Activated CD4-positive, alpha-beta T cell treated with anti-CD3 and anti-CD28 coated beads for 24 hours (primary cell): ENCODE measurements around the gene TSKS.

Experiments used
- DNase-seq, 2 donors: peaks; one replicate each; pipeline ENCODE4 v3.0.0-alpha.2; 2020; ENCODE audit warnings: low read depth in 2 of 2

TSKS gene

GRCh38 chr19:49795615-49796014 is 32.5 kb upstream of the TSKS start:
- DNase-seq: no peak

GRCh38 chr19:49793561-49793840 is 30.4 kb upstream of the TSKS start:
- DNase-seq: no peak

DNA sequence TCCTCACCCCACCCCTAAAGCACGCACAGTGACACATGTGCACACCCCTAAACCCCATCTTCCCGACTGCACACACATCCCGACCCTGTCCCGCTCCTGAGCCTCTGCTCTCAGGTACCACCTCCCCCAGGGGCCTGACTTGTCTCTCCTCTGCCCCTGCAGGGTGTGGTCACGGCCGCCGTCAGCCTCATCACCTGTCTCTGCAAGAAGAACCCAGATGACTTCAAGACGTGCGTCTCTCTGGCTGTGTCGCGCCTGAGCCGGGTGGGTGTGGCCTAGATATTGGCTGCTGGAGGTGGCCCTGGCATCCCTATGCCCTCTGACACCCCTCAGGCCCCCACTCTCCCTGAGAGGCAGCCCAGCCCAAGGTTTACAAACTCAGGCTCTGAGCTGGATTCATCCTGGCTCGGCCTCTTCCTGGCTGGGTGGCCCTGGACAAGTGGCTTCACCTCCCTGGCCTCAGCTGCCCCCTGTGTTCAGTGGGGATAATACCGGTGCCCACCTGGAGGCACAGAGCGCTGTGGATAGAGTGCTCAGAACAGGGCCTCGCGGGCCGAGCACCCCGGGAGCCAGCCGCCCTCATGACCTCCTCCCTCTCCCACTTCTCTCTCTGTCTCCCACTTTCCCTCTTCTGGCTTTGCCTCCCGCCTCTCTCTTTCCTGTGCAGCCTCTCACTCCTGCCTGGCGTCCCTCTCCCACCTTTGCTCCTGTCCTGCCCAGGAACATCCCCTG is 29.9 kb upstream of the TSKS start:
- DNase-seq: no peak

DNA sequence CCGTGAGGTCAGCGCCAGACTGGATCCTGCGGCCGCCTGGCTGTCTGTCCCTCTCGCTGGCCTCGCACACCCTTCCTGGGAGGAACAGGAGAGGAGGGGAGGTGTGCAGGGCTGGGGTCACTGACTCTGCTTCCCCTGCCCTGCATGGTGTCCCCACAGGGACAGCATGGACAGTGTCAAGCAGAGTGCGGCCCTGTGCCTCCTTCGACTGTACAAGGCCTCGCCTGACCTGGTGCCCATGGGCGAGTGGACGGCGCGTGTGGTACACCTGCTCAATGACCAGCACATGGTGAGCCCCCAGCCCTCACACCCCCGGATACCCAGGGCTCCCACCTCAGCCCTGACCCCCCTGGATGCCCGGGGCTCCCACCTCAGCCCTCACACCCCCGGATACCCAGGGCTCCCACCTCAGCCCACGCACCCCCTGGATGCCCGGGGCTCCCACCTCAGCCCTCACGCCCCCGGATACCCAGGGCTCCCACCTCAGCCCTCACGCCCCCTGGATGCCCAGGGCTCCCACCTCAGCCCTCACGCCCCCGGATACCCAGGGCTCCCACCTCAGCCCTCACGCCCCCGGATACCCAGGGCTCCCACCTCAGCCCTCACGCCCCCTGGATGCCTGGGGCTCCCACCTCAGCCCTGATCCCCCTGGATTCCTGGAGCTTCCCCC is 28.8 kb upstream of the TSKS start:
- DNase-seq: no peak

DNA sequence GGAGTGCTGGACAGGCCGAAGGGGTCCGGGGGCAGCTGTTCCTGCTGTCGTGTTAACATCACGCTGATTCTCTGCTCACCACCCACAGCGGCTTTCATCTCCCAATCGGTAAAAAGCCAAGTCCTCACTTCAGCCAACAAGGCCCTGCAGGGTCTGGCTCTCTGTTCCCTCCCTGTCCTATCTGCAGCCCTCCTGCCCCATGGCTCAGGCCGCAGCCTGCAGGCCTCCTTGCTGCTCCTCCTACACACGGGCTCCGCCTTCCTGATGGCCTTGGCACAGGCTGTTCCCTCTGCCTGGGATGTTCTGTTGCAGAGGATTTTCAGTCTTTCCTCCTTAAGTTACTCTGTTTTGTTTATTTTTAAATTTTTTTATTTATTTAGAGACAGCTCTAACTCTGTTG is 27.8 kb upstream of the TSKS start:
- no peak for DNase-seq

- DNase-seq: no peak
Measured at GRCh38 chr19:49788857-49789256, 25.8 kb upstream of the TSKS start.

DNA sequence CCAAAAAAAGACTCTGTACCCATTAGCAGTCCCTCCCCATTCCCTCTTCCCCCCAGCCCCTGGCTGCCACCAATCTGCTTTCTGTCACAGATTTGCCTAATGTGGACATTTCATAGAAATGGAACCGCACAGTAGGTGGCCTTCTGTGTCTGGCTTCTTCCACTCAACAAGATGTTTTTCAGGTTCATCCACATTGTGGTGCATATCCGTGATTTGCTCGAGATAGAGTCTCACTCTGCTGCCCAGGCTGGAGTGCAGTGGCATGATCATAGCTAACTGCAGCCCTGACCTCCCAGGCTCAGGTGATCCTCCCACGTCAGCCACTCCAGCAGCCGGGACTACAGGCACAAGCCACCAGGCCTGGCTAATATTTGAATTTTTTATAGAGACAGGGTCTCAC is 24.6 kb upstream of the TSKS start:
- DNase-seq: no peak

- DNase-seq: no peak
Measured at GRCh38 chr19:49786376-49786820, 23.3 kb upstream of the TSKS start.

- no peak for DNase-seq
Measured at GRCh38 chr19:49782515-49782914, 19.4 kb upstream of the TSKS start.

GRCh38 chr19:49781394-49781793 is 18.3 kb upstream of the TSKS start:
- DNase-seq: no peak

DNA sequence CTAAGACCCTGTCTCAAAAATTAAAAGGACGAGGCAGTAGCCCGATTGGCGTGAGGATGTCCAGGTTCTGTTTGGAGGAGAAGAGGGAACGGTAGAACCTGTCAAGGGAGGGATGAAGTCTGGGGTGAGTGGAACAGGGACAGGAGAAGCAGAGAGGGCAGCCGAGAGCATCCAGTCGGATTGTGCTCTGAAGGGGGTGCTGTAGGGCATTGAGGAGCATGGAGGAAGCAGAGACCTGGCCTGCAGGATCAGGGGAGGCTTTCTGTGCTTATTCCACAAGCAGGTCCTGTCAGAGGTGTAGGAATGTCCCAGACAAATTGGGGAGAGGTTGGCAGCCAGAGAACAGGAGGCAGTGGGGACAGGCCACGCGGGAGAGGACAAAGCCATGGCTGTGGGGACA is 17.8 kb upstream of the TSKS start:
- no peak for DNase-seq

- DNase-seq: no peak
Measured at GRCh38 chr19:49779731-49780555, 16.8 kb upstream of the TSKS start.

DNA sequence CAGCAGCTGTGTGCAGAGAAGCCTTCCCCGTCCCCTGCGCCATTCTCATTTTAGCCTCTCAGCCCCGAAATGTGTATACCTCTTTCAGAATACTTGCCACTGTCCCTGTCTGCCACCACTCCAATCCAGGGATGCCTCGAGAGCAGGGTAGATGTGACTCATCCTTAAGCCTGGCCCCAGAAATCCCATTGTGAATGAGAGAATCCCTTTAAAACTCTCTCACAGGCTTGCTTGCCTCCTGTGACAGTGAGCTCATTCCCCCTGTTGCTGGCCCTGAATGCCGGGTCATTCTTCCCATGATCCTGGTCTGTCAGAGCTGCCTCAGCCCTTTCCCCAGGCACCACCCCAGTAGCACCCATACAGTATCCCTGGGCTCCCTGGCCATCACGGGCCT is 13.3 kb upstream of the TSKS start:
- no peak for DNase-seq

DNA sequence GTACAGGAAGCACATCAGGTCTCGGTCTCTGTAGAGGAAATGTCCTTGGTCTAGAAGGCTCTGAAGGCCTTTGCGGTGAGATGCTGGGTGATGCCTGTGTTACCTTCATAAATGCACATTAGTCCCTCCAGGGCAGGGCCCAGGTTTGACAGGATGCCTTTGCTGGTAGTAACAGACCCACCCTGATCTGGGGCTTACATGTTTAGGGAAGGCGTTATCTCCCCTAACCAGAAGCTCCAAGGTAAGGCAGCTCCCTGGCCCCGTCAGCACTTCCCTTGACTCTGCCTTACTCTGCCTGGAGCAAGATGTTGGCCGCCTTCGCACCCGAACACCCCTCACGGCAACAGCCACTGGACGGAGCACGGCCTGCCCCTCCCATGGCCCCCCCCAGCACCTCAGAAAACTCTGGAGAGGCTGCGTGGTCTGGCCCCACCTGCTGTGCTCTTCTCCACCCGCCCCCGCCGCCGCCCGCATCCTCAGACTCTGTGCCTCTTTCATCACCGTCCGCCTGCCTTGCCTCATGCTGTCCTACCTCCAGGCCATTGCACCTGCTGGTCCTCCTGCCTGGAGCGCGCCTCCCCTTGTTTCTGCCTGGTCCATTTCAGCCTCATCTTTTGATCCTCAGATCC is 12.8 kb upstream of the TSKS start:
- DNase-seq: no peak

- no peak for DNase-seq
Measured at GRCh38 chr19:49774969-49775368, 11.9 kb upstream of the TSKS start.

GRCh38 chr19:49773663-49774350 is 10.7 kb upstream of the TSKS start:
- DNase-seq: no peak

DNA sequence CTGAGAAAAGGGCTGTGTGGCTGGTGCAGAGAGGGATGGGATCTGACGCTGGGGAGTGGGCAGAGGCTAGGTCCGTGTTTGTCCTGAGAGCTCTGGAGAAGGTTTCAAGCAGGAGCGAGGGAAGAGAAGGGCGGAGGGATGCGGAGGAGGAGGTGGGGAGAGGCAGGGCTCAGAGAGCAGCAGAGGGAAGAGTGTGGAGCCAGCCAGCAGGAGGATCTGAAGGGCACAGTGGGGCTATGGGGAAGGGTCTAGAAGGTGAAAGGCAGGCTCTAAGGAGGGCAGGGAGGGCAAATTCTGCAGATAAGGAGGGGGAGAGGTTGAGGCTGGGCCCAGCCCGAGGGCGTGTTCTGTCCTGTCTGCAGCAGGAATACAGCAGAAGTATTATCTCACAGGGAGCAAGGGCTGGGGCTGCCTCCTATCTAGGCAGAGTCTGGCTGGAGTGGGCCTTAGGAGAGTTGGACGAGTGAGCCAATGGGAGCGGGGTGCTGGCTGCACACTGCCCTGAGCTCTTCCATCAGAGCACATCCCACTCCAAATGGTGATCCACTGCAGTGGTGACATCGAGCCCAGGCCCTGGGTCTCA is 9.8 kb upstream of the TSKS start:
- no peak for DNase-seq

- DNase-seq: no peak
Measured at GRCh38 chr19:49771674-49772139, 8.6 kb upstream of the TSKS start.

DNA sequence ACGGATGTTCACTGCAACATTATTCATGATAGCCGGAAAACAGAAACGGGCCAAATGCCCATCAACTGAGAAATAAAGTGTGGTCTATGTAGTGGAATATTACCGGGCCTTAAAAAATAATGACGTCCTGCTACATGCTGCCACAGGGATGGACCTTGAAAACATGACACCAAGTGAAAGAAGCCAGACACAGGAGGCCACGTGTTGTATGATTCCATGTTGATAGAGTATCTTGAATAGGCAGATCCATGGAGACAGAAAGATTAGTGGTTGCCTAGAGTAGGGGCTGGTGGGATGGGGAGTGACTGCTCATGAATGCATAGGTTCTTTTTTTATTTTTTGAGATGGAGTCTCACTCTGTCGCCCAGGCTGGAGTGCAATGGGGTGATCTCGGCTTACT is 7.4 kb upstream of the TSKS start:
- no peak for DNase-seq

- DNase-seq: no peak
Measured at GRCh38 chr19:49767967-49768581, 5.0 kb upstream of the TSKS start.

DNA sequence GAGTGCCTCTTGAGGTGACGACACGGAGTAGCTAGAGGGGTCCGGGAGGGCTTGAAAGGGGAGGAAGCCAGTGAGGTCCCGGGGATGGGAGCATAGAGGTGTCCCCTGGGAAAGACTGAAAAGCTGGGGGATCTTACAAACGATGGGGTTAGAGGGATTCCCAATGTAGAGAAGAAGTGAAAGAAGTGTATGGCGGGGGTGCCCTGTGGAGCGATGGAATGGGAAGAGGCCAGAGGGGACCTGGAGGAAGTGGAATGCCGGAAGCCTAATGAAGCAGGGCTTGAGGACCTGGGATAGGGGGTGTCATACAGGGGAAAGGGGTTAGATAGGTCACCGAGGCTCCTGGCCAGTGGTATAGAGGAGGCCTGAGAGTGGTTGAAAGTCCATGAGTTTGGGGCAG is 4.3 kb upstream of the TSKS start:
- DNase-seq: no peak
